Activated CD4-positive, alpha-beta T cell treated with anti-CD3 and anti-CD28 coated beads, Interleukin-2, amount 10 ng/mL, durations not matched to agents 24 days and 14 days (primary cell): ENCODE measurements around the gene ZNF423. TPM values are rescaled to one million over a fixed set of nuclear protein-coding genes. Genes with fewer than 3 reads are reported as not detected.

Experiments
- DNase-seq: peaks from one replicate; pipeline ENCODE4 v3.0.0; 2022
- H3K27ac Mint-ChIP-seq: one replicate; pipeline ENCODE4 v1.8.0; 2022; ENCODE audit warnings: mild to moderate bottlenecking, mixed read lengths
- H3K27me3 Mint-ChIP-seq: one replicate; pipeline ENCODE4 v1.8.0; 2022; ENCODE audit warnings: mixed read lengths
- H3K36me3 Mint-ChIP-seq: one replicate; pipeline ENCODE4 v1.8.0; 2022; ENCODE audit warnings: low read depth, mild to moderate bottlenecking, mixed read lengths
- H3K4me1 Mint-ChIP-seq: one replicate; pipeline ENCODE4 v1.8.0; 2021; ENCODE audit warnings: mixed read lengths
- H3K4me3 Mint-ChIP-seq: one replicate; pipeline ENCODE4 v1.8.0; 2022; ENCODE audit warnings: mild to moderate bottlenecking, moderate library complexity, mixed read lengths
- H3K9me3 Mint-ChIP-seq: one replicate; pipeline ENCODE4 v1.8.0; 2021; ENCODE audit warnings: mixed read lengths
- intact Hi-C: fragments of 100-400 bp; cut with micrococcal nuclease; formaldehyde crosslinking; loops from one replicate; pipeline ENCODE4 v1.15.1; 2023
- total RNA-seq: library from RNA; stranded (reverse); gene quantifications from 2 replicates; pipeline ENCODE4 v1.2.3, GENCODE V29; 2022

ZNF423 gene
- total RNA-seq, 1 donor from 2014 or later, result not detected

- H3K27me3 Mint-ChIP-seq, result no peaks in the 10 kb centered on the region
These were observed 227.8 kb downstream of the ZNF423 start for GRCh38 chr16:49628148-49628547.

GRCh38 chr16:49625311-49626065 is 230.4 kb downstream of the ZNF423 start:
- no peaks in the 10 kb centered on the region for H3K36me3 Mint-ChIP-seq
- H3K27me3 Mint-ChIP-seq, result no peaks in the 10 kb centered on the region
- intact Hi-C loops, result no loop called here
- H3K4me1 Mint-ChIP-seq, result no peaks in the 10 kb centered on the region
- H3K27ac Mint-ChIP-seq, result no peak overlapping the region
- no peak overlapping the region for H3K4me3 Mint-ChIP-seq
- H3K9me3 Mint-ChIP-seq, result no peaks in the 10 kb centered on the region
- DNase-seq, result no peak

More at GRCh38 chr16:49628148-49628547, 227.8 kb downstream of the ZNF423 start:
- no peaks in the 10 kb centered on the region for H3K4me1 Mint-ChIP-seq
- H3K27ac Mint-ChIP-seq, result no peak overlapping the region
- H3K9me3 Mint-ChIP-seq, result no peaks in the 10 kb centered on the region
- no peak for DNase-seq
- intact Hi-C loops, result no loop called here
- H3K36me3 Mint-ChIP-seq, result no peaks in the 10 kb centered on the region
- H3K4me3 Mint-ChIP-seq, result no peak overlapping the region

GRCh38 chr16:49623501-49624266 is 232.2 kb downstream of the ZNF423 start:
- no peaks in the 10 kb centered on the region for H3K4me1 Mint-ChIP-seq
- no peak overlapping the region for H3K27ac Mint-ChIP-seq
- H3K27me3 Mint-ChIP-seq, result no peaks in the 10 kb centered on the region
- DNase-seq, result no peak
- no peaks in the 10 kb centered on the region for H3K9me3 Mint-ChIP-seq
- no peak overlapping the region for H3K4me3 Mint-ChIP-seq
- H3K36me3 Mint-ChIP-seq, result no peaks in the 10 kb centered on the region
- intact Hi-C loops, result no loop called here

- DNase-seq, result no peak
- H3K36me3 Mint-ChIP-seq, result no peaks in the 10 kb centered on the region
- intact Hi-C loops, result no loop called here
- no peak overlapping the region for H3K27ac Mint-ChIP-seq
- H3K27me3 Mint-ChIP-seq, result no peaks in the 10 kb centered on the region
- no peaks in the 10 kb centered on the region for H3K4me1 Mint-ChIP-seq
- no peak overlapping the region for H3K4me3 Mint-ChIP-seq
- no peaks in the 10 kb centered on the region for H3K9me3 Mint-ChIP-seq
These were observed 233.2 kb downstream of the ZNF423 start for GRCh38 chr16:49622421-49623402.

GRCh38 chr16:49622084-49622390 is 233.9 kb downstream of the ZNF423 start:
- no peak for DNase-seq
- no peaks in the 10 kb centered on the region for H3K27me3 Mint-ChIP-seq
- H3K36me3 Mint-ChIP-seq, result no peaks in the 10 kb centered on the region
- no peaks in the 10 kb centered on the region for H3K4me1 Mint-ChIP-seq
- H3K4me3 Mint-ChIP-seq, result no peak overlapping the region
- intact Hi-C loops, result no loop called here
- no peaks in the 10 kb centered on the region for H3K9me3 Mint-ChIP-seq
- no peak overlapping the region for H3K27ac Mint-ChIP-seq

- no peak overlapping the region for H3K27ac Mint-ChIP-seq
- no peaks in the 10 kb centered on the region for H3K9me3 Mint-ChIP-seq
- H3K36me3 Mint-ChIP-seq, result no peaks in the 10 kb centered on the region
- H3K4me3 Mint-ChIP-seq, result no peak overlapping the region
- H3K27me3 Mint-ChIP-seq, result no peaks in the 10 kb centered on the region
- no peak for DNase-seq
- intact Hi-C loops, result no loop called here
- no peaks in the 10 kb centered on the region for H3K4me1 Mint-ChIP-seq
These were observed 234.4 kb downstream of the ZNF423 start for GRCh38 chr16:49621241-49622083.

- intact Hi-C loops, result no loop called here
- no peaks in the 10 kb centered on the region for H3K4me1 Mint-ChIP-seq
These were observed 235.1 kb downstream of the ZNF423 start for GRCh38 chr16:49620869-49621240.

GRCh38 chr16:49620158-49620868 is 235.6 kb downstream of the ZNF423 start:
- Mint-ChIP-seq H3K4me3 (no peak overlapping the region), H3K4me1 (no peaks in the 10 kb centered on the region), H3K9me3 (no peaks in the 10 kb centered on the region), H3K27me3 (no peaks in the 10 kb centered on the region), H3K27ac (no peak overlapping the region), H3K36me3 (no peaks in the 10 kb centered on the region)
- intact Hi-C loops, result no loop called here
- no peak for DNase-seq

More at GRCh38 chr16:49620869-49621240, 235.1 kb downstream of the ZNF423 start:
- H3K9me3 Mint-ChIP-seq, result no peaks in the 10 kb centered on the region
- no peak overlapping the region for H3K27ac Mint-ChIP-seq
- no peaks in the 10 kb centered on the region for H3K27me3 Mint-ChIP-seq
- no peak overlapping the region for H3K4me3 Mint-ChIP-seq
- no peak for DNase-seq
- no peaks in the 10 kb centered on the region for H3K36me3 Mint-ChIP-seq

- Mint-ChIP-seq H3K27me3 (no peaks in the 10 kb centered on the region), H3K4me3 (no peak overlapping the region), H3K4me1 (no peaks in the 10 kb centered on the region), H3K36me3 (no peaks in the 10 kb centered on the region), H3K9me3 (no peaks in the 10 kb centered on the region), H3K27ac (no peak overlapping the region)
- DNase-seq, result no peak
- intact Hi-C loops, result no loop called here
These were observed 236.1 kb downstream of the ZNF423 start for GRCh38 chr16:49619811-49620157.

- intact Hi-C loops, result no loop called here
- Mint-ChIP-seq H3K27me3 (no peaks in the 10 kb centered on the region), H3K4me1 (no peaks in the 10 kb centered on the region), H3K4me3 (no peak overlapping the region), H3K27ac (no peak overlapping the region), H3K36me3 (no peaks in the 10 kb centered on the region), H3K9me3 (no peaks in the 10 kb centered on the region)
- no peak for DNase-seq
These were observed 237.0 kb downstream of the ZNF423 start for GRCh38 chr16:49618955-49619354.

GRCh38 chr16:49617710-49618330 is 238.1 kb downstream of the ZNF423 start:
- no peaks in the 10 kb centered on the region for H3K9me3 Mint-ChIP-seq
- no peaks in the 10 kb centered on the region for H3K4me1 Mint-ChIP-seq
- no peaks in the 10 kb centered on the region for H3K36me3 Mint-ChIP-seq
- intact Hi-C loops, result no loop called here
- DNase-seq, result no peak
- no peaks in the 10 kb centered on the region for H3K27me3 Mint-ChIP-seq
- H3K27ac Mint-ChIP-seq, result no peak overlapping the region
- no peak overlapping the region for H3K4me3 Mint-ChIP-seq

GRCh38 chr16:49617016-49617629 is 238.8 kb downstream of the ZNF423 start:
- no peaks in the 10 kb centered on the region for H3K36me3 Mint-ChIP-seq
- no peak overlapping the region for H3K27ac Mint-ChIP-seq
- intact Hi-C loops, result no loop called here
- H3K4me1 Mint-ChIP-seq, result no peaks in the 10 kb centered on the region
- DNase-seq, result no peak
- no peak overlapping the region for H3K4me3 Mint-ChIP-seq
- no peaks in the 10 kb centered on the region for H3K9me3 Mint-ChIP-seq
- H3K27me3 Mint-ChIP-seq, result peaks cover 4% of the 10 kb centered on the region
